Suppressor macrophage treated with lipopolysaccharide for 4 hours (primary cell): ENCODE data around the gene LRRC4.
A peak's percentile ranks its signal among the peaks of the same experiment; 100 is the strongest.

Experiments used
- DNase-seq: peaks from one replicate; pipeline ENCODE4 v3.0.0-alpha.2; 2020

The LRRC4 gene, protein sequence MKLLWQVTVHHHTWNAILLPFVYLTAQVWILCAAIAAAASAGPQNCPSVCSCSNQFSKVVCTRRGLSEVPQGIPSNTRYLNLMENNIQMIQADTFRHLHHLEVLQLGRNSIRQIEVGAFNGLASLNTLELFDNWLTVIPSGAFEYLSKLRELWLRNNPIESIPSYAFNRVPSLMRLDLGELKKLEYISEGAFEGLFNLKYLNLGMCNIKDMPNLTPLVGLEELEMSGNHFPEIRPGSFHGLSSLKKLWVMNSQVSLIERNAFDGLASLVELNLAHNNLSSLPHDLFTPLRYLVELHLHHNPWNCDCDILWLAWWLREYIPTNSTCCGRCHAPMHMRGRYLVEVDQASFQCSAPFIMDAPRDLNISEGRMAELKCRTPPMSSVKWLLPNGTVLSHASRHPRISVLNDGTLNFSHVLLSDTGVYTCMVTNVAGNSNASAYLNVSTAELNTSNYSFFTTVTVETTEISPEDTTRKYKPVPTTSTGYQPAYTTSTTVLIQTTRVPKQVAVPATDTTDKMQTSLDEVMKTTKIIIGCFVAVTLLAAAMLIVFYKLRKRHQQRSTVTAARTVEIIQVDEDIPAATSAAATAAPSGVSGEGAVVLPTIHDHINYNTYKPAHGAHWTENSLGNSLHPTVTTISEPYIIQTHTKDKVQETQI

DNA sequence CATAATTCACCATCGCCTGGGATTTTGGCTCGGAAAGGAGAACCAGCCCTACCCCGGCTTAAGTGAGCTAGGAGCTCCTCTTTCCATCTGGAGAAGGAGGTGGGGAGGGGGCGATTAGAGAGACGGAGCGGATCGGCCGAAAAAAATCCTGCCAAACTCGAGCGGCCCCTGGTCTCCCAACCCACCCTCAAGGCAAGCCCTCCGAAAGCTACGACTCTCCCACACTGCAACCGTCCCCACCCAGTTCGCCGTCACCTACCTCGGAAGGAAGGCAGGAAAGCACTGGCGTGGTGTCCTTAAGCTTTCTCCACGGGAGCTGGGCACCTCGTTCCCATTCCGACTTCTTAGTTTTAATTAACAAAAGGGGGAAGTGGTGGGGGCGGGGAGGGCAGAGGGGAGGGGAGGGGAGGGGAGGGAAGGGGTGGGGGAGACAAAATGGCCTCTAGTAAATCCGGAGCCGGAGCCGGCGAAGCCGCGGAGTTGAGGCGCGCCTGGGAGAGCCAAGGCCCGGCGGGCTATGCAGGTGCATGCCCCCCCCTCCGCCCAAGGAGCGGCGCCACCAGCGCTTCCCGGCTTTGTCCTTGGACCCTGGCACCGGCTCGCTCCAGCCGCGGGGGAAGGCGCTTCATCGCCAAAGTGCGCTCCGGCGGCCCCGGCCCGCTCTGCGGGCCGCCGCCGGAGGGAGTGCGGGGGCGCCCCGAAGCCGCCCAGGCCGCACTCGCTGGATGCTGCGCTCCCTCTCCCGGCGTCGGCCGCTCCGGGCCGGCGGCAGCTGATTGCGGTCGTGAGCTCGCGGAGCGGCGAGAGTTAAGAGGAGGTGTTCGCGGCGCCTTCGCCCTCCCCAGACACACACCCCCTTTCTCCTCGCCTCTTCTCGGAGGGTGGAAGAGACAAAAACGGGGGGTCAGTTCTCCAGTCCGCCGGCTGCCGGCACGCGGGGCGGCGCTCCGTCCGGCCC is at the start of gene LRRC4:
Gene LRRC4 (minus strand): TSS at position 784 of the 958 bp plus-strand sequence. CDS start 797 bp downstream, outside the sequence.
- DNase-seq = peak; percentile 43

DNA sequence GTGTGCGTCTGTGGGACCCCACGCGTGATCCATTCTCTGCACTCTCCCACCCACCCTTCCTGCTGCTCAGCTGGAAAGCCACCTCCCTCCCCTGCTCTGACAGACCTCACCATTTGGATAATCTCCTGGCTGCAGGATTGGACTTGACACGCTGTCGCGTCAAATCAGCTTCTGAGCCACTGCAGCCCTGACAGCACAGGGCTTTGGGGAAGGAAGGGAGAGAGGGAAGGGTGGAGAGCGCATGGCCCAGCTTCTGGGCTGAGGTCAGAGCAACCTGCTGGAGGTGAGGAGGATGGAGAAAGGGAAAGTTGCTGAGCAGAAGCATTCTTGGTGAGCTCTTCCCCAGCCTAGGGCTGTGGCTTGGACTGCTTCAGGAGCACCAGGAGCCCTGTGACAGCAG is 48.9 kb upstream of the LRRC4 start:
- no peak for DNase-seq

DNA sequence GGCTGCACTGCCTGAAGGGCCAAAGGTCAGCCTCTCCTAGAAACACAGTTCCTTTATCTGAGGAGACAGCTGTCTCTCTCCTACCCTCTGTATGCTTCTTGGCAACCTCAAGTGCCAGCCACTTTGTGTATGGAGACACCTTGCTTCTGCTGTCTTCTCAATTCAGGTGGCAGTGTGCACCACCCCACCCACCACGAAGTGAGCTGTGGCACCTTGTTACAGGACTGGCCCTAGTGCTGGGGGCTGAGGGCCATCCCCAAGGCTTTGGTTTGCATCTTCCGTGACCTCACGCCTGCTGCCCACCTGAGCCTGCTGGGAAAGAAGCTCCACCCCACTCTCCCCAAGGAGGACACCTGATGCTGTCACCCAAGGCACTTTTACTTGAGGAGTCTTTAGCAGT is 47.1 kb upstream of the LRRC4 start:
- no peak for DNase-seq

DNA sequence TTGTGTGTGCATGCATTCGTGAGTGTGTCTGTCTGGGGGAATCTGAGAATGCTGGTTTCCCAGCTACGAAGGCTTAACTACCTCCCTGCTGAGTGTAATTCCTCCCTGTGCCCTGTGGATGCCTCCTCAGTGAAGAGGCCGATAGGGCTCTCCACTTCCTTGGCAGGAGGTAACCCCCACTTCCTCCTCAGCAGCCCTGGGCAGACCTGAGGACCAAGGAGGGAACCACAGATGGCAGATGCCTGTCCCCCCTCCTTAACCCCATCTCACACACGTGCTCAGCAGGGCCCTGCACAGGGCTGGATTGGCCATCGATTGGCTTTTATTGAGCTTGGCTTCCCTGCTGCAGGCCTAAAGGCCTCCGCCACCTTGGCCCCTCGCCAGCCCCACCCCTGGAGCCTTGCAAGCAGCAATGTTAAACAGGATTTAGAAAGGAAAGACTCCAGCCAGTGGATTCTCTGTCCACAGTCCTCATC is 45.6 kb upstream of the LRRC4 start:
- DNase-seq = no peak

DNA sequence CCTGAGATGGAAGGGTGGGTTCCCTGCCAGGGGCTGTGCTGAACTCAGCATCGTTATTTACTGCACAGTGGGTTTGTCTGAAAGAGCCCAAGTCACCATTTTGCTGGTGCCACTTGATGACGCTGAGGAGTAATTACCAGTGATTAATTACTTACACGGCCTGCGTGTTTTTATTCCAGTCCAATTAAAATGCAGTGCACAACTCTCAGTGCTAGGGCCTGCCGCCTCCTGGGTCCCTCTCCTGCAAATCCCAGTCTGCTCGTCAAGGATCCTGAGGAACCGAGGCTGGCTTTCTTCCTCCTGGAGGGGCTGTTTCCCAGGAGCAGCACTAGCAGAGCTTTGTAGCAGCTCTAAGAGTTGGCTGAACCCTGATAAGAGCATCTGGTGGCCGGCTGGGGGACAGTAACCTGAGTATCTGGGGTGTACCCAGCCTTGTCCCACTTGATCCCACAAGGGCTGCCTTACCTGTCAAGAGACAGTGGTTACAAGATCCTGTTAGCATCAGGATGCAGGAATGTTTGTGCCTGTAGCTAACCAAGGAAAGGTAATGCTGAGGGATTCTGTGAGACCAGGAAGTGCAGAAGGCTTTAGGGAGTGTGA is 45.1 kb upstream of the LRRC4 start:
- DNase-seq = no peak

DNA sequence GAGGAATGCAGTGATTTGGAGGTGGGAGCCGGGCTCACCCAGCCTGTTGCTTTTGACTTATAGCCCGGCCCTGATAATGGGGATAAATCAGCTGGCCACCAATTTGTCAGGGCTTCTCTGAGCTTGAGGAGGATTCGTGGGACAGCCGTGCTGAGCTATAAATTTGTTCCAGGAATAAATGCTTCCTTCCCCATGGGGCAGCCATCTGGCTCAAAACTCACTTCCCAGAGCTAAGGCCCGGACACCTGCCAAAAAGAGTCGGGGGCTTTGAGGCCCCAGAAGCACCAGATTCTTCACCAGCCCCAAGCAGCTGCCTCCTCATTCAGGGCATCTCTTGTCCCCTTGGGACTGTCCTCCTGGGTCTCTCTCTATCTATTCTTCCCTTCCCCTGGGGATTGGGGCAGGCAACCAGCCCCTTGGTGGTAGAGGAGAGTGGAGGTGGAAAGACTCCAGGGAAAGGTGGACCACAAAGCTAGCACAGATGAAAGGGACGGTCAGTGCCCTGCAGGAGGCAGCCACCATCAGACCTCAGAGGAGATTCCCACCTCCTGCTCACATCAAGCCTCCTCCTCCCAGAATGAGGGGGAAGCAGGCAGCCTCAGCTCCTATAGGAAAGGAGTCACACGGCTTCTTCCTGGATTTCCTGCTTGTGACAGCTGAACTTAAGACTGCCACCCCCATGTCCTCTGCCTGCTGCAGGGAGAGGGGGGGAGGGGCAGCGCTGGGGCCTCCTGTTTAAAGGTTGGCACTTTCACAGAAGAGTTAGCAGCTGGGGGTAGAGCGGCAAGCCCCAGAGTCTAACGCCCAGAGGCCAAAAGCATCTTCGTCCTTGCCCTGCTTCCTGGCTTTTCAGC is 44.2 kb upstream of the LRRC4 start:
- no peak for DNase-seq

DNA sequence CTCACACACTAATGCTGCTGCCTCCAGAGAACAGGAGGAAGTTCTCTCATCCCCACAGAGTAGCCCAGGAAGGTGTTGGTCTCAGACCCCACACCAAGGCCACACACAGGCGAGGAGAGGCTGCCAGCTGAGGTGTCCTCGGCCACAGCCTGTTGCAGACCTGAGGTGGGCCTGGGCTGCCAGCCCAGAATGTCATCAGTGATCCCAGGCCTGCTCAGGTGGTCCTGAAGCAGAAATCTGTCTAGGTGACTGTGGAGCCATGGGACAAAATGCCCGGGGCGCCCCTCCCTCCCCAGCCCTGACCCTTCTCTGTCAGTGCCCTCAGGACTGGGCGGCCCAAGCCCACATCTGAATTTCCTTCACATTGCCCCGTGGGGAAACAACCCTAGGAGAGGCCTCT is 43.5 kb upstream of the LRRC4 start:
- no peak for DNase-seq

DNA sequence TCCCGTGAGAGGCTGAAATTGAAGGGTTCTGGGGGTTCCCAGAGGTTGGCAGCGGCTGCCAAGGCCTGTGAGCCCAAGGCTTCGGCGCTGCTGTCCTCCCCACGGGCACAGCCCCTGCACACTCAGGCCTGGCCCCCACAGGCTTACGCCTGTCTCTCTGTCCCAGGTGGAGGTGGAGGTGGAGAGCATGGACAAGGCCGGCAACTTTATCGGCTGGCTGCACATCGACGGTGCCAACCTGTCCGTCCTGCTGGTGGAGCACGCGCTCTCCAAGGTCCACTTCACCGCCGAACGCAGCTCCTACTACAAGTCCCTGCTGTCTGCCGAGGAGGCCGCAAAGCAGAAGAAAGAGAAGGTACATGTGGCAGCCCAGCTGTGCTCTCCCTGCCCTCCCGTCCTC is 43.1 kb upstream of the LRRC4 start:
- DNase-seq = no peak

DNA sequence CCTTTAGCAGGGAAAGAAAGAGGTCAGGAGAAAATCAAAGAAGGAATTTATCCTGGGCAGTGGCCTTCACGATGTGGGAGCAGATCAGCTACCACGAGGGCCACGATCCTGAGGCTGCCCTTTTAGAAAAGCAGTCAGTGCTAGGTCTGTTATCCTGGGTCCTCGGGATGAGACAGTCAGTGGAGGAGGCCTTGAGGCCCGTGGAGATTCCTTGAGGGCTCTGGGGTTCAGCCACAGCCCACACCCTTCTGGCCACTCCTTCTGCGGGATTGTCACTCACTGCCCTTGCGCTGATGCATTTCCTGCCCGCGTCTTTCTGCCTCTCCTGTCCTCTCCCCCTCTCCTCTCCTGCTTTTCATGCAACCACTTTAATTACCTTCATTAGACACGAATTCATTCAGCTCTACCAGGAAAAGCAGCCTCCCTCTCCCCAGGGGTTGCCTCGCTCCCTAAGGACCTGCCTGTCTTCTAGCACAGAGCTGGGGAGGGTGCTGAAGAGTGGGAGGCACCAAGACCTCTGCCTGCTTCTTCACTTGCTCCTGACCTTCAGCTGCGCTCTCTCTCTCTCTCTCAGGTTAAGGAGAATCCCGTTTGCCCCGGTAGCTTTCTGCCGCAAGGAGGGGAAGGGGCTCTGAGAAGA is 42.6 kb upstream of the LRRC4 start:
- no peak for DNase-seq

DNA sequence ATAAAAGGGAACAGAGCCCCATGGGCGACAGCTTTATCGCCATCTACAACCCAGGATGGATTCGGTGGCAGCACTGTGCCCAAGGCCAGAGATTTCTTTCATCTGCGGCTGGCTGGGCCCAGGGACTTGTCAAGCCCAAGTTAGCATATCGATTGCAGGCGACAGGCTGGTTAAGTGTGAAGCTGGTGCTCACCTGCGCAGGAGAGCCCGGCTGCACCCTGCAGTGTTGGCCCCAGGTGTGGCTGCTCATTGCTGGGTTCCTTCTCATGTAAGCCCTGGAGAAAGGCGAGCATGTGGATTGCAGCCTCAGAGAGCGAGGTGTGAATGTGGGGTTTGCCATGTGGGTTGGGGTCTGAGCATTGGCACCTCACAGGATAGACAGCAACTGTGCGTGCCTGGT is 40.6 kb upstream of the LRRC4 start:
- DNase-seq = no peak

DNA sequence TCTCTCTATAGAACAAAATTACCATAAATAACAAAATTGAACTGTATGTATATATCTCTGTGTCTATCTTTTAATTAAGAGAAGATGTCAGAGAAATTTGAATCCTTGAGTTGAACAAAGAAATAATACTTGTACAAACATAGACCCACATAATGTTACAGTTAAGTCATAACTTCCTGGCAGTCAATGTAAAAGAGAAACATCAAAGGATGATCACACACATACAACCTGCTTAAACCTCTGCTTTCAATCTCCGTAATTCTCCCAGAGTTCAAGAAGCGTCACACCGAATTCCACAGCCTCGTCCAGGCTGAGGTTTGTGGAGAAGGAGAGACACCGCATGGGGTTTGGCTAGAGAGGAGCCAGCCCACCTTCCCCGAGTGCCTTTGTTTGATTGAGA is 40.1 kb upstream of the LRRC4 start:
- no peak for DNase-seq

DNA sequence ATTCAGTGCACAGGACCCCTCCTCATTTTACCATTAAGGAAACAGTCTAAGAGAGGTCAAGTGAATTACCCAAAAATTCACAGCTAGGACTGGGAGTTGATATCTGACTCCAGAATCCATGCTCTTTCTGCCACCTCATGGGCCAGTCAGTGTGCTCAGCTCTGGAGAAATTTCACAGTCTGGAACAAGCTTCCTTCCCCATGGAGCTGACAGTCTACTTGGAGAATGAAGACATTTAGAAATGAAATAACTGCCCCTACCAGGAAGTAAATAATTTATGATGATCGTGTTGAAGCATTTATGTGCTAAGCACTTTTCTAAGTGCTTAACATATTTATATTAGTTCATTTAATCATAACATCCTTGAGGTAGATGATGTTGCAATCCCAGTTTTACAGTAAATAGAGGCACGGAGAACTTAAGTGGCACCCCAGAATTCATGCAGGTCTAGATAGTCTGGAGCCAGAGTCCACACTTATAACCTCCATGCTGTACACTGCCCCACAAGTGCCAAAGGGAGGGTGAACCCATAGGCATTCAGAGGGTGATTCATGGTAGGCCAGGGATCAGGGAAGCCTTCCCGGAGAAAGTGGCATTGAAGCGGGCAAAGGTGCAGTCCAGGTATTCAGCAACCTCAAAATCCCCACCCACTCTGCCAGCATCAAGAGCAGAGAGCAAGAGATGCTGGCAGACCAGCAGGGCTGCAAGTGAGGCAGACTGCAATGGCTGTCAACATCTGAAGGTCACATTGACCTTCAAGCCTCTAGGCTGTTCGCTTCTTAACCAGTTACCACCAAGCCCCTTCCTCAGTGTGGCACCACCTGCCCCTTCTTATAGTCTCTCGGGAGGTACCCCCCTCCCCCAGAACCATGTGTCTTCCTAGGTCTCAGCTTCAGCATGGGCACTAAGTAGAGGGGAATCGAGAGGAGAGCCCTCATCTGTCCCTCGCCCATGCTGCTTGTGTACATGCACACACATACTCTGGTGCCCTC is 38.4 kb upstream of the LRRC4 start:
- no peak for DNase-seq

DNA sequence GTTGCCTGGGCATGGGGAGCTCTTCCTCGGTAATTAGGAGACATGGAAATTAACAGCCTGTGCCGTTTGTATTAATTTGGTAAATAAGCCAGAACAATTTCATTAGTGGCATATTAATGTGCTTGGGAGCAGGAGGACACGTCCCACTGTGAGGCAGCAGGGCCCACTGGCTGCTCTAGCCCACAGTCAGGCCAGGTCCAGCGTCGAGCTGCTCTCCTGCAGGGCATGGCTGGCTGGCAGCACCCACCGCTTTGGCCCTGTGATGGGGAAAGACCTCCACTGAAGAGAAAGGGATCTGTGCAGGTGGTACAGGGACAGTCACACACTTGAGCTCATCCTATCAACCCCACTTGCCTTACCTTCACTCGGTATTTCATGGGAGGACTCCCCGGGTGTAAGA is 37.5 kb upstream of the LRRC4 start:
- no peak for DNase-seq

DNA sequence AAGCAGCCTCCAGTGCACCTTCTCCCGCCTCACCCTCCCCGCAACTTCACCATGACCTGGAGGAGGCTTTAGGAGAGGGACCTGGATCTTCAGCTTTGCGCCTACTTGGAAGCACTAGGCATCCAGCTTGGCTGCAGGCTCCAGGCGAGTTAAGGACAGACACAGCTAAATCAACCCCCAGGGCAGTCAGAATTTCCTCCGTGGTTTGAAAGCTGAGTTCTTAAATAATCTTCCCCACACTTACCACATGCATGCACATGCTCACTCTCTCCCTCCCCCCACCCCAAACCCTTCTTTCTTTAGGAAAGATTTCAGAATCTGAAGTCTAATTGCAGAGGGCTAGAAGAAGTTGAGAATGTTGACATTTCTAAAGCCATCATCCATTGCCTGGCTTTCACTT is 36.7 kb upstream of the LRRC4 start:
- no peak for DNase-seq

DNA sequence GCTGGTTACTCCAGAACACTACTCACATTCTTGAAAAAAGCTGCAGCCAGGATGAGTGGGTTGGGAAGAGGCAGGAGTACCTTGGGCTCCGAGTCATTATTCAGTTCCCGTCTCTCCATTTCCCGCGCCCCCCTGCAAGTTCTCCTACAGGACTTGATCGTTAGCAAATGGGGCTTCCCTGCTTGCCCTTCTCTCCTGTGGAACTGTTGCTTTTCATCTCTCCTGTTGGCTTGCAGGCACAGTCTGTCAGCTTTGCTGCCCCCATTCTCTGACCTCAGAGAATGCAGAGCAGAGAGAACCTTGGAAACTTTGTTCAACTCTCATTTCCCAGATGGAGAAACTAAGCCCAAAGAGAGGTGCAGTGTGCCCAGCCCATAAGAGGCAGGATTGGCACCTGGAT is 35.6 kb upstream of the LRRC4 start:
- no peak for DNase-seq

DNA sequence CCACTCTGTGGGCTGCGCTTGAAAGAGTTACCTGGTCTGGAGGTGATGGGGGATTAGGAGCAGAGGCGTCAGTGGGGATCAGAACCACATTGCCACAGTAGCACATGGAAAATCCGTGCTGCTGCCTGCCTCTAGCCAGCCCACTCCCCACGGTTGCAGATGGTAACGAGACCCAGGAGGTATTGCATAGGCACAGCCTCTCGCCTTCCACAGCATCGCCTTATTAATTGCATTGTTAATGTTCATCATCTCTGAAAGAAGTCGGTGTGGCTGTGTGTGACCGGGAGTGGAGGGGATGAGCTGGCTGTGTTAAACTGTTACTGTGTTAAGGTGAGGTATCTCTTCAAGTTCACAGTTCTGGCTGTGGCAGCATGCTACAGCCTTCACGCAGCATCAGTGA is 35.2 kb upstream of the LRRC4 start:
- no peak for DNase-seq

DNA sequence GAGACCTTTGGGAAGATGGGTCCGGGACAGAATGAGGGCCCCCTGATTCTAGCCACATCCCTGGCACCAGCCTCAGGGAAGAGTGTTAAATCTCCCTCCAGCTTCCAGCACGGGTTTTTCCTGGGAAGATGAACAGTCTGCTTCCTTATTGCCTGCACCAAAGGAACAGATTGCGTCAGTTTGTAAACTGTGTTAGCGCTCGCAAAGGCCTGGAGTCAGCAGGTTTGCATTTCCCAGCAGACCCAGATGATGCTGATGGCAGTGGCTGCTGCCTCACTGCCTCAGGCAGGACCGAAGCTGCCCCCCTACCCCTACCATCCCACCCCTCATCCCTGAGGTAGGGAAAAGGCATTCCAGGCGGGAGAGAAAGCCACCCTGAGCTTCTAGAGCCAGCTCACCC is 34.6 kb upstream of the LRRC4 start:
- no peak for DNase-seq

DNA sequence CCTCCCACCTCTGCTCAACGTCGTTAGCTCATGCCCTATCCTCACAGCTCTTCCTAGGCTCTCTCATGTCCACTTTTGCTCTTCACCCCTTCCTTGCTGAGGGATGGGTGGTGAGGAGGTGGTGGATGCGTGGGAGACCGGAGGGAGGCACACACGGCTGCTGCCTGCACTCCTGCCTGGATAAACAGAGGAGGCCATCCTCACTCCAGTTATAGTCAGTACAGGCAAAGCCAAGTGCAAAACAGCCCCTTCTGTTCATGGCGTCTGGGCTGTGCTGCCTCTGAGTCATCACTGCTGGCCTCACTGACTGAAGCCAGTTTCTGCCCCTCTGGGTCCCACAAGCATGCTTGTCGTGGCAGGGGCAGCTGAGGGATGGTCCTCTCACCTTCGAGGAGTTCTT is 31.9 kb upstream of the LRRC4 start:
- DNase-seq = no peak

DNA sequence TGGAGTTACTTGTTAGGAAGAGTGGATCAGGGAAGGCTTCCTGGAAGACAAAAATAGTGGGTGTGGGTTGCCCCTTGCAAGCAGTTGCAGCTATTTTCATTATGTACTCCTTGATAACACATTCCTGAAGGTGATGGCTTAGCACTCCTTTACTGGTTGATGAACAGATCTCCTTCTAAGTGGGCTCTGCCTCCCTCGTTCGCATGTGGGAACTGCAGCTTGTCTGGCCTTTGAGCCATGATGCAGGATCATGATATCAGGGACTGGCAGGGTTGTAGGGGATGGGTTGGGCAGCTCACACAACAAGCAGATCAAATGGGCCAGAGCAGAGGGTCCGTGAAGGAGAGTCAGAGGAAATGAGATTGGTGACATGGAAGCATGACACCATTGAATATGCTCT is 28.8 kb upstream of the LRRC4 start:
- DNase-seq = no peak
